ENCODE data around the gene FAM110C. TPM values are rescaled to one million over a fixed set of nuclear protein-coding genes. Genes with fewer than 3 reads are reported as not detected.

Gene FAM110C
- total RNA-seq, 2 donors from 2014 or later: 1.8 to 2.1 TPM

GRCh38 chr2:45342-46130 is 769 bp downstream of the FAM110C start:
- H3K36me3 Mint-ChIP-seq (ENCODE audit: low read depth): no peaks in the 10 kb centered on the region
- H3K27ac ChIP-seq (ENCODE audit: low read depth, low read length): no peak overlapping the region
- no peaks in the 10 kb centered on the region for H3K9me3 ChIP-seq (ENCODE audit: control insufficient read depth, low read length)
- peak; percentile 20 for TF ChIP-seq CTCF (conservative IDR thresholded peaks at IDR 0.05)
- H3K9me3 Mint-ChIP-seq: no peaks in the 10 kb centered on the region
- peaks cover 9% of the 10 kb centered on the region for H3K4me1 Mint-ChIP-seq
- peaks cover 77% of the 10 kb centered on the region for H3K27me3 Mint-ChIP-seq (ENCODE audit: insufficient read depth)
- H3K27me3 ChIP-seq (ENCODE audit: control insufficient read depth, insufficient read depth, low read length, poor library complexity, severe bottlenecking): peaks cover 74% of the 10 kb centered on the region
- DNase-seq: peak; percentile 75
- no peak overlapping the region for H3K9ac ChIP-seq (ENCODE audit: extremely low read depth, low read length, poor library complexity, severe bottlenecking)
- peak overlapping the region; percentile 64 for H3K4me3 Mint-ChIP-seq
- WGBS, 2 experiments (ENCODE audit: insufficient coverage in 1 of 2, insufficient read length in 1 of 2): 3 to 5% methylated on average over 21 to 76 of the region's 76 CpGs
- no peak overlapping the region for H3K27ac Mint-ChIP-seq
- no peaks in the 10 kb centered on the region for H3K4me1 ChIP-seq (ENCODE audit: control insufficient read depth, insufficient read depth, low read length)
- no peaks in the 10 kb centered on the region for H3K36me3 ChIP-seq (ENCODE audit: control insufficient read depth, insufficient read depth, low read length)
- peak overlapping the region; percentile 65 for H3K4me3 ChIP-seq (ENCODE audit: low read length)

GRCh38 chr2:44748-45341 is 1.5 kb downstream of the FAM110C start:
- no peak for TF ChIP-seq CTCF (conservative IDR thresholded peaks at IDR 0.05)
- 40 to 65% methylated on average over 6 of the region's 6 CpGs for WGBS, 2 experiments (ENCODE audit: insufficient coverage in 1 of 2, insufficient read length in 1 of 2)
- Mint-ChIP-seq H3K4me1 (peaks cover 9% of the 10 kb centered on the region), H3K4me3 (peak overlapping the region; percentile 64), H3K27me3 (ENCODE audit: insufficient read depth) (peaks cover 75% of the 10 kb centered on the region), H3K9me3 (no peaks in the 10 kb centered on the region), H3K27ac (no peak overlapping the region), H3K36me3 (ENCODE audit: low read depth) (no peaks in the 10 kb centered on the region)
- Histone ChIP-seq H3K4me3 (ENCODE audit: low read length) (no peak overlapping the region), H3K4me1 (ENCODE audit: control insufficient read depth, insufficient read depth, low read length) (no peaks in the 10 kb centered on the region), H3K9me3 (ENCODE audit: control insufficient read depth, low read length) (no peaks in the 10 kb centered on the region), H3K27me3 (ENCODE audit: control insufficient read depth, insufficient read depth, low read length, poor library complexity, severe bottlenecking) (peaks cover 70% of the 10 kb centered on the region), H3K36me3 (ENCODE audit: control insufficient read depth, insufficient read depth, low read length) (no peaks in the 10 kb centered on the region), H3K27ac (ENCODE audit: low read depth, low read length) (no peak overlapping the region), H3K9ac (ENCODE audit: extremely low read depth, low read length, poor library complexity, severe bottlenecking) (no peak overlapping the region)
- DNase-seq: peak; percentile 55

GRCh38 chr2:42788-43187 is 3.5 kb downstream of the FAM110C start:
- no peak overlapping the region for H3K27ac Mint-ChIP-seq
- Histone ChIP-seq H3K36me3 (ENCODE audit: control insufficient read depth, insufficient read depth, low read length) (no peaks in the 10 kb centered on the region), H3K27me3 (ENCODE audit: control insufficient read depth, insufficient read depth, low read length, poor library complexity, severe bottlenecking) (peaks cover 50% of the 10 kb centered on the region), H3K4me1 (ENCODE audit: control insufficient read depth, insufficient read depth, low read length) (no peaks in the 10 kb centered on the region), H3K9ac (ENCODE audit: extremely low read depth, low read length, poor library complexity, severe bottlenecking) (no peak overlapping the region), H3K27ac (ENCODE audit: low read depth, low read length) (no peak overlapping the region), H3K4me3 (ENCODE audit: low read length) (no peak overlapping the region), H3K9me3 (ENCODE audit: control insufficient read depth, low read length) (no peaks in the 10 kb centered on the region)
- H3K36me3 Mint-ChIP-seq (ENCODE audit: low read depth): no peaks in the 10 kb centered on the region
- H3K27me3 Mint-ChIP-seq (ENCODE audit: insufficient read depth): peaks cover 57% of the 10 kb centered on the region
- WGBS, 2 experiments (ENCODE audit: insufficient coverage in 1 of 2, insufficient read length in 1 of 2): 89 to 100% methylated on average over 3 to 5 of the region's 5 CpGs
- H3K9me3 Mint-ChIP-seq: no peaks in the 10 kb centered on the region
- DNase-seq: no peak
- no peak overlapping the region for H3K4me3 Mint-ChIP-seq
- no peak for TF ChIP-seq CTCF (conservative IDR thresholded peaks at IDR 0.05)
- peaks cover 9% of the 10 kb centered on the region for H3K4me1 Mint-ChIP-seq

Measured in endodermal cell (in vitro differentiated cells).